Gastrocnemius medialis (tissue), 4 donors: ENCODE measurements around the gene DNAH17. TPM values are rescaled to one million over a fixed set of nuclear protein-coding genes. Genes with fewer than 3 reads are reported as not detected.

Experiments
- ATAC-seq, 2 donors: fragments of 150-250 bp; one replicate each; pipeline ENCODE4 v1.9.1; 2016
- DNase-seq, 2 donors: peaks; one replicate each; pipeline ENCODE4 v3.0.0-alpha.2; 2019
- H3K27ac ChIP-seq, 4 donors: fragments of 200-600 bp; sonication (generic); 1 replicate in 1 of 4; 2 replicates in 3 of 4; pipeline ENCODE4 v1.5.1; 2016 to 2018; ENCODE audit warnings: mild to moderate bottlenecking in 2 of 4, moderate library complexity in 1 of 4
- H3K27me3 ChIP-seq, 3 donors: fragments of 200-600 bp; sonication (generic) in 2 of 3; 1 replicate in 1 of 3; 2 replicates in 2 of 3; pipeline versions ENCODE4 v1.5.1 to v1.6.0; 2016 to 2019; ENCODE audit warnings: mild to moderate bottlenecking in 1 of 3, moderate library complexity in 1 of 3
- H3K36me3 ChIP-seq, 2 donors: fragments of 200-600 bp; sonication (generic) in 1 of 2; one replicate each; pipeline ENCODE4 v1.5.1; 2017 to 2018
- H3K4me1 ChIP-seq, 2 donors: fragments of 200-600 bp; sonication (generic) in 1 of 2; one replicate each; pipeline ENCODE4 v1.5.1; 2016 to 2017; ENCODE audit warnings: mild to moderate bottlenecking in 2 of 2
- H3K4me3 ChIP-seq, 4 donors: fragments of 200-600 bp; sonication (generic) in 3 of 4; 1 replicate in 1 of 4; 2 replicates in 3 of 4; pipeline ENCODE4 v1.5.1; 2016 to 2019; ENCODE audit warnings: mild to moderate bottlenecking in 2 of 4
- H3K9me3 ChIP-seq, 3 donors: fragments of 200-600 bp; sonication (generic) in 2 of 3; 1 replicate in 1 of 3; 2 replicates in 2 of 3; pipeline ENCODE4 v1.5.1; 2016 to 2019
- CTCF ChIP-seq, 5 experiments: fragments of 450-650 bp in 3 of 5; fragments of 200-600 bp in 2 of 5; sonication (generic) in 2 of 5; IDR thresholded peaks in 4 of 5; conservative IDR thresholded peaks in 1 of 5; 1 replicate in 4 of 5; 2 replicates in 1 of 5; pipeline ENCODE4 v1.5.1; 2016 to 2019; ENCODE audit warnings: antibody characterized with exemption in 5 of 5, mild to moderate bottlenecking in 3 of 5, moderate library complexity in 3 of 5
- POLR2A ChIP-seq, 2 donors: fragments of 450-650 bp; IDR thresholded peaks; one replicate each; pipeline ENCODE4 v1.6.1; 2017; ENCODE audit warnings: antibody characterized with exemption in 2 of 2, mild to moderate bottlenecking in 2 of 2, moderate library complexity in 2 of 2
- in situ Hi-C, 4 donors: fragments of 200-750 bp; cut with MboI; loops; one replicate each; pipeline versions ENCODE4 v1.15.0 to v1.8.0; 2017; ENCODE audit warnings: low sequenced_read_pairs in 4 of 4
- intact Hi-C: fragments of 100-400 bp; cut with DNase I; formaldehyde crosslinking; loops from one replicate; pipeline ENCODE4 v1.15.1; 2023; ENCODE audit warnings: low total_unique reads
- total RNA-seq, 4 donors: library from RNA; depleted of rRNA; stranded (reverse); fragments of >200 nt; gene quantifications; one replicate each; pipeline versions ENCODE4 v1.1.0 to v1.2.3, GENCODE V29; 2016

Gene DNAH17
- total RNA-seq, 4 donors from 2014 or later: 0.56 TPM; not detected in 3

- no peak for ATAC-seq
- H3K9me3 ChIP-seq: no peaks in the 10 kb centered on the region
- TF ChIP-seq POLR2A (IDR thresholded peaks at IDR 0.05): no peak
- no peak for TF ChIP-seq CTCF (IDR thresholded peaks at IDR 0.05 in 4 of 5, conservative IDR thresholded peaks at IDR 0.05 in 1 of 5)
Observed at GRCh38 chr17:78537217-78537860, 39.9 kb downstream of the DNAH17 start.

GRCh38 chr17:78535273-78536197, 41.7 kb downstream of the DNAH17 start:
- Histone ChIP-seq H3K36me3 (no peaks in the 10 kb centered on the region), H3K27ac (no peak overlapping the region), H3K4me1 (no peaks in the 10 kb centered on the region), H3K4me3 (no peak overlapping the region), H3K27me3 (no peaks in the 10 kb centered on the region), H3K9me3 (no peaks in the 10 kb centered on the region)
- ATAC-seq: no peak
- no peak for DNase-seq
- TF ChIP-seq CTCF (IDR thresholded peaks at IDR 0.05 in 4 of 5, conservative IDR thresholded peaks at IDR 0.05 in 1 of 5) (no peak), POLR2A (IDR thresholded peaks at IDR 0.05) (no peak)
- in situ Hi-C loops (no loop called here), intact Hi-C loops (no loop called here)

More at GRCh38 chr17:78537217-78537860, 39.9 kb downstream of the DNAH17 start:
- Histone ChIP-seq H3K27ac (no peak overlapping the region), H3K36me3 (no peaks in the 10 kb centered on the region), H3K4me1 (no peaks in the 10 kb centered on the region), H3K27me3 (no peaks in the 10 kb centered on the region), H3K4me3 (no peak overlapping the region)
- intact Hi-C loops: no loop called here
- in situ Hi-C loops: no loop called here
- no peak for DNase-seq

GRCh38 chr17:78534492-78535272, 42.5 kb downstream of the DNAH17 start:
- intact Hi-C loops (no loop called here), in situ Hi-C loops (no loop called here)
- no peaks in the 10 kb centered on the region for H3K9me3 ChIP-seq
- DNase-seq: no peak
- H3K36me3 ChIP-seq: no peaks in the 10 kb centered on the region
- ATAC-seq: no peak
- no peaks in the 10 kb centered on the region for H3K27me3 ChIP-seq
- no peaks in the 10 kb centered on the region for H3K4me1 ChIP-seq
- TF ChIP-seq CTCF (IDR thresholded peaks at IDR 0.05 in 4 of 5, conservative IDR thresholded peaks at IDR 0.05 in 1 of 5) (no peak), POLR2A (IDR thresholded peaks at IDR 0.05) (no peak)
- H3K4me3 ChIP-seq: no peak overlapping the region
- H3K27ac ChIP-seq: no peak overlapping the region

GRCh38 chr17:78532922-78533640, 44.1 kb downstream of the DNAH17 start:
- Histone ChIP-seq H3K36me3 (no peaks in the 10 kb centered on the region), H3K9me3 (no peaks in the 10 kb centered on the region), H3K4me1 (no peaks in the 10 kb centered on the region), H3K27me3 (no peaks in the 10 kb centered on the region), H3K4me3 (no peak overlapping the region), H3K27ac (no peak overlapping the region)
- intact Hi-C loops (no loop called here), in situ Hi-C loops (no loop called here)
- DNase-seq (no peak), ATAC-seq (no peak)
- TF ChIP-seq CTCF (IDR thresholded peaks at IDR 0.05 in 4 of 5, conservative IDR thresholded peaks at IDR 0.05 in 1 of 5) (no peak), POLR2A (IDR thresholded peaks at IDR 0.05) (no peak)
